Subcutaneous adipose tissue (tissue), 4 donors: ENCODE data around the gene FRY. TPM values are rescaled to one million over a fixed set of nuclear protein-coding genes. Genes with fewer than 3 reads are reported as not detected.

Source experiments
- total RNA-seq, 4 donors: library from RNA; depleted of rRNA; stranded (reverse); fragments of >200 nt; gene quantifications; one replicate each; pipeline ENCODE4 v1.1.0, GENCODE V29; 2016
- TF ChIP-seq, protein P1 (sequence below): fragments of 450-650 bp; IDR thresholded peaks from one replicate; pipeline ENCODE4 v1.5.1; 2016; ENCODE audit warnings: low read depth, mild to moderate bottlenecking, control low read depth, antibody characterized with exemption, moderate library complexity

Gene FRY
- total RNA-seq, 4 donors from 2014 or later: 26.2 to 71.6 (median 41.1) TPM

GRCh38 chr13:32254916-32255723 lies 223.5 kb downstream of the FRY start:
- TF ChIP-seq, protein P1, sequence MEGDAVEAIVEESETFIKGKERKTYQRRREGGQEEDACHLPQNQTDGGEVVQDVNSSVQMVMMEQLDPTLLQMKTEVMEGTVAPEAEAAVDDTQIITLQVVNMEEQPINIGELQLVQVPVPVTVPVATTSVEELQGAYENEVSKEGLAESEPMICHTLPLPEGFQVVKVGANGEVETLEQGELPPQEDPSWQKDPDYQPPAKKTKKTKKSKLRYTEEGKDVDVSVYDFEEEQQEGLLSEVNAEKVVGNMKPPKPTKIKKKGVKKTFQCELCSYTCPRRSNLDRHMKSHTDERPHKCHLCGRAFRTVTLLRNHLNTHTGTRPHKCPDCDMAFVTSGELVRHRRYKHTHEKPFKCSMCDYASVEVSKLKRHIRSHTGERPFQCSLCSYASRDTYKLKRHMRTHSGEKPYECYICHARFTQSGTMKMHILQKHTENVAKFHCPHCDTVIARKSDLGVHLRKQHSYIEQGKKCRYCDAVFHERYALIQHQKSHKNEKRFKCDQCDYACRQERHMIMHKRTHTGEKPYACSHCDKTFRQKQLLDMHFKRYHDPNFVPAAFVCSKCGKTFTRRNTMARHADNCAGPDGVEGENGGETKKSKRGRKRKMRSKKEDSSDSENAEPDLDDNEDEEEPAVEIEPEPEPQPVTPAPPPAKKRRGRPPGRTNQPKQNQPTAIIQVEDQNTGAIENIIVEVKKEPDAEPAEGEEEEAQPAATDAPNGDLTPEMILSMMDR: no peak

GRCh38 chr13:32255724-32256109 lies 224.1 kb downstream of the FRY start:
- TF ChIP-seq, protein P1: no peak

- TF ChIP-seq, protein P1: no peak
Measured at GRCh38 chr13:32256243-32256642, 224.7 kb downstream of the FRY start.

GRCh38 chr13:32257649-32258048 lies 226.1 kb downstream of the FRY start:
- TF ChIP-seq, protein P1: no peak

DNA sequence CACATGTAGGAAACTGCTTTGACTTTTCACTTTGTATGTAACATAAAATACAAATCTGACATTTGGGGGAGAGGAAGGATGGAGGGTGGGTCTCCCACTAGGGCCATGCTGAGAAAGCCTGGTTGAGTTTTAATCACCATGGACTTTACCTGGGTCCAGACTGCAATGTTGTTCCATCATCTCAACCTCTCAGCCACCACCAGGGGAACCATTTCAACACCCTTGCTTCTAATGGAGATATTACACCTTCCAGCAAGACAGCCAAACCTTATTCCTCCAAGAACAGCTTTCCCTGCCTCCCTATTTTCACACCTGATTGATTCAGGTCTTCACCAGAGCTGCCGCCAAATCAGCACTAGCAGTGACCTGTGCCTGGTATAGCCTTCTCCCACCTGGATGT lies 227.5 kb downstream of the FRY start:
- TF ChIP-seq, protein P1: no peak

- TF ChIP-seq, protein P1: no peak
Measured at GRCh38 chr13:32261567-32261966, 230.0 kb downstream of the FRY start.

DNA sequence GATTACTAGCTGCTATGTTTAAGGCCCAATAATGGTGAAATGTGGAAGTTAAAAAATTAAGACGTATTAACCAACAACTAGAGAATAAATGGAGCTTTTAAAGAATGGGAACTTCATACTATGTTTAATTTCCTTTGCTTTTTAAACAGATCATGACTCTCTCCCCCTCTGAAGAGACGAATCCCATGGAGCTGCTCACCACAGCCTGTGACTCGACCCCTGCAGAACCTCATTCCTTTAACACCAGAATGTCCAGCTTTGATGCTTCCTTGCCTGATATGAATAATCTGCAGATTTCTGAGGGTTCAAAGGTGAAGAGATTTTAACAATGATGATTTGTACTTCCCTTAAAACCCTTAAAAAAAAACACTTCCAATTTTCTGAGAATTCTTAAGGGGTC lies 230.6 kb downstream of the FRY start:
- TF ChIP-seq, protein P1: no peak
